Adrenal gland (tissue), 12 donors: Measurements from ENCODE around the gene KIF2C. TPM values are rescaled to one million over a fixed set of nuclear protein-coding genes. Genes with fewer than 3 reads are reported as not detected.
"Not testable (repeated sequence)": the region's sequence is repeated elsewhere in the genome, so short reads cannot be mapped to it uniquely, and the experiment has no call there.

Experiments
- DNase-seq, 7 donors: peaks; one replicate each; pipeline ENCODE4 v3.0.0-alpha.2; 2019 to 2020
- H3K27ac ChIP-seq, 5 donors: fragments of 200-600 bp; sonication (generic) in 4 of 5; 1 replicate in 3 of 5; 2 replicates in 2 of 5; pipeline versions ENCODE4 v1.5.1 to v1.8.0; 2016 to 2020; ENCODE audit warnings: mild to moderate bottlenecking in 1 of 5
- H3K27me3 ChIP-seq: fragments of 200-600 bp; 2 replicates; pipeline ENCODE4 v1.8.0; 2021
- H3K36me3 ChIP-seq, 2 donors: fragments of 200-600 bp; replicated peaks in 1 of 2; 1 replicate in 1 of 2; 2 replicates in 1 of 2; pipeline versions ENCODE4 v1.5.1 to v1.8.0; 2018 to 2022
- H3K4me1 ChIP-seq, 2 donors: fragments of 200-600 bp; replicated peaks in 1 of 2; 1 replicate in 1 of 2; 2 replicates in 1 of 2; pipeline versions ENCODE4 v1.5.1 to v1.8.0; 2018 to 2021
- H3K4me3 ChIP-seq, 4 donors: fragments of 200-600 bp; sonication (generic) in 3 of 4; one replicate each; pipeline ENCODE4 v1.5.1; 2016 to 2018
- H3K9me3 ChIP-seq, 3 donors: fragments of 200-600 bp; sonication (generic) in 1 of 3; replicated peaks in 1 of 3; 1 replicate in 2 of 3; 2 replicates in 1 of 3; pipeline versions ENCODE4 v1.5.1 to v1.8.0; 2016 to 2021
- CTCF ChIP-seq, 6 experiments: fragments of 450-650 bp in 4 of 6; fragments of 200-600 bp in 2 of 6; sonication (generic) in 1 of 6; IDR thresholded peaks; 1 replicate in 5 of 6; 2 replicates in 1 of 6; pipeline versions ENCODE4 v1.5.1 to v1.8.0; 2016 to 2021; ENCODE audit warnings: antibody characterized with exemption in 6 of 6, mild to moderate bottlenecking in 2 of 6, moderate library complexity in 1 of 6
- POLR2A ChIP-seq, 2 donors: fragments of 450-650 bp; IDR thresholded peaks; one replicate each; pipeline ENCODE4 v1.6.1; 2017; ENCODE audit warnings: antibody characterized with exemption in 2 of 2, mild to moderate bottlenecking in 2 of 2, moderate library complexity in 1 of 2
- WGBS, 4 donors: extraction: QIAGEN DNeasy Blood & Tissue Kit in 2 of 4; methylation state at CpG; one replicate each; pipeline versions ENCODE4 v1.1.5 to v1.1.7; 2013 to 2017; 5-methylcytosine and 5-hydroxymethylcytosine counted together
- intact Hi-C, 2 donors: fragments of 100-400 bp; cut with DNase I; formaldehyde crosslinking; loops; one replicate each; pipeline versions ENCODE4 v1.14.1 to v1.15.0; 2022 to 2023
- polyA plus RNA-seq, 3 donors: library from polyadenylated mRNA; stranded (reverse); fragments of 200-250 nt in 2 of 3; fragments of 350-450 nt in 1 of 3; fragmentation: Illumina TruSeq in 1 of 3; extraction: RNeasy Lipid Tissue Mini Kit (QIAGEN cat#74804) in 1 of 3; gene quantifications; one replicate each; pipeline ENCODE4 v1.2.3, GENCODE V29; 2013 to 2014
- total RNA-seq, 9 donors: library from RNA; depleted of rRNA in 4 of 9; stranded (reverse); fragments of >200 nt in 4 of 9; fragments of 120-200 nt in 1 of 9; fragmentation: NEBNext Ultra II Directional in 1 of 9; extraction: Animal tissue kit (Norgen Biotek cat#: 25700) in 1 of 9; gene quantifications; one replicate each; pipeline versions ENCODE4 v1.1.0 to v1.2.4, GENCODE V29; 2013 to 2023
- donor health status: healthy with polysubstance abuse.
- donor health status: Bipolar disorder and iron deficiency.
- donor health status: DM: yes; HTN: yes; CAD: no.
- donor health status: DM: no; HTN: no; CAD: no.
- donor health status: DM: no; HTN: no; CAD: no.
- donor health status: DM: yes; HTN: yes; CAD: no.

Gene KIF2C
- total and polyA plus RNA-seq, 12 donors = 0.26 to 10.4 (median 1.4) TPM

- Histone ChIP-seq H3K4me1 (peaks cover 64 to 76% of the 10 kb centered on the region in 2 donors), H3K27ac (peak overlapping the region; percentile 96 to 100 (median 99)), H3K4me3 (peak overlapping the region in 1 of 4 donors; percentile 48), H3K27me3 (no peaks in the 10 kb centered on the region), H3K9me3 (no peaks in the 10 kb centered on the region), H3K36me3 (peaks cover 0 to 23% of the 10 kb centered on the region in 2 donors)
- intact Hi-C loops = no loop called here
- 24 to 26% (median 25%) methylated on average over 3 to 6 of the region's 6 CpGs; no CpG with 5 or more reads in 1 of the 4 donors for WGBS, 4 donors
- DNase-seq = peak in 6 of 7 donors; percentile 62 to 83 (median 70)
- peak in 1 of 2 donors; percentile 17 for TF ChIP-seq POLR2A (IDR thresholded peaks at IDR 0.05)
- peak in 3 of 6 experiments; percentile 2 to 19 (median 11) for TF ChIP-seq CTCF (IDR thresholded peaks at IDR 0.05)
Measured at GRCh38 chr1:44808938-44809917, 69.6 kb downstream of the KIF2C start.

- intact Hi-C loops = no loop called here
- peak; percentile 74 to 89 (median 86) for DNase-seq
- TF ChIP-seq CTCF (IDR thresholded peaks at IDR 0.05) (no peak), POLR2A (IDR thresholded peaks at IDR 0.05) (peak in 1 of 2 donors; percentile 7)
Measured at GRCh38 chr1:44810101-44810761, 70.6 kb downstream of the KIF2C start.

DNA sequence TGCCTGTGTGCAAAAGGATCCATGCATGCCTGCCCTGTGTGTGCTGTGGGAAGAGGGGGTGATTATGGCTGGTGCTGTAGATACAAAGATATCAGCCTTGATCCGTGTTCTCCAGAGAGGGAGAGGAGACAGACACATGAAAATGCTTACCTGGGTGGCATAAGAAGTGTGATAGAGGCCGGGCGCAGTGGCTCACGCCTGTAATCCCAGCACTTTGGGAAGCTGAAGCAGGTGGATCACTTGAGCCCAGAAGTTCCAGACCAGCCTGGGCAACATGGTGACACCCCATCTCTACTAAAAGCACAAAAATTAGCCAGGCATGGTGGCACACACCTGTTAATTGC is 71.1 kb downstream of the KIF2C start:
- Histone ChIP-seq H3K4me1 (peaks cover 64 to 77% of the 10 kb centered on the region in 2 donors), H3K4me3 (peak overlapping the region in 1 of 4 donors; percentile 48), H3K27ac (peak overlapping the region in 4 of 5 donors; percentile 96 to 100 (median 99)), H3K36me3 (peaks cover 0 to 14% of the 10 kb centered on the region in 2 donors)
- H3K9me3 ChIP-seq, intact Hi-C loops, H3K27me3 ChIP-seq: not testable (repeated sequence)
- WGBS, 4 donors = 82 to 87% (median 84%) methylated on average over 4 of the region's 4 CpGs
- peak in 2 of 7 donors; percentile 23 to 52 for DNase-seq

More at GRCh38 chr1:44810101-44810761, 70.6 kb downstream of the KIF2C start:
- peak overlapping the region; percentile 1 to 100 (median 99) for H3K27ac ChIP-seq
- peaks cover 64 to 77% of the 10 kb centered on the region in 2 donors for H3K4me1 ChIP-seq
- peak overlapping the region in 1 of 4 donors; percentile 48 for H3K4me3 ChIP-seq
- H3K27me3 ChIP-seq = no peaks in the 10 kb centered on the region
- peaks cover 0 to 19% of the 10 kb centered on the region in 2 donors for H3K36me3 ChIP-seq
- WGBS, 4 donors = 33 to 52% (median 42%) methylated on average over 9 to 12 of the region's 12 CpGs
- no peaks in the 10 kb centered on the region for H3K9me3 ChIP-seq

GRCh38 chr1:44811234-44811633 is 71.6 kb downstream of the KIF2C start:
- peak in 3 of 7 donors; percentile 15 to 27 (median 21) for DNase-seq
- Histone ChIP-seq H3K27ac (peak overlapping the region in 4 of 5 donors; percentile 96 to 100 (median 99)), H3K4me1 (peaks cover 60 to 72% of the 10 kb centered on the region in 2 donors), H3K4me3 (no peak overlapping the region), H3K27me3 (no peaks in the 10 kb centered on the region), H3K9me3 (no peaks in the 10 kb centered on the region), H3K36me3 (peaks cover 0 to 9% of the 10 kb centered on the region in 2 donors)
- 61 to 70% (median 68%) methylated on average over 8 of the region's 8 CpGs for WGBS, 4 donors
- intact Hi-C loops = no loop called here
- no peak for TF ChIP-seq POLR2A (IDR thresholded peaks at IDR 0.05)
- no peak for TF ChIP-seq CTCF (IDR thresholded peaks at IDR 0.05)
